ENCODE measurements around the gene ZBTB1. TPM values are rescaled to one million over a fixed set of nuclear protein-coding genes. Genes with fewer than 3 reads are reported as not detected.

ZBTB1 gene
- total and polyA plus RNA-seq, 9 of the 15 experiments (the other 6 are each of a cell fraction or from before 2014, with no cell fraction given): 2.3 to 16.5 (median 9.0) TPM

- Histone ChIP-seq H3K79me2 (ENCODE audit: control insufficient read depth, insufficient read depth, low read length) (no peaks in the 10 kb centered on the region), H3K36me3 (ENCODE audit: control insufficient read depth, insufficient read depth, low read length) (no peaks in the 10 kb centered on the region), H3K27me3 (ENCODE audit: control insufficient read depth in 2 of 2, insufficient read depth in 2 of 2, low read length in 2 of 2) (no peaks in the 10 kb centered on the region), H3K4me2 (ENCODE audit: insufficient read depth, low read length) (no peak overlapping the region), H3K9ac (ENCODE audit: insufficient read depth in 1 of 2, low read depth in 2 of 2, low read length in 2 of 2) (no peak overlapping the region), H3K4me3 (no peak overlapping the region), H3K4me1 (replicated peaks in 1 of 2; ENCODE audit: control insufficient read depth in 2 of 2, insufficient read depth in 2 of 2, low read length in 2 of 2) (peaks cover 8 to 9% of the 10 kb centered on the region in 2 experiments; a peak in 4 of 5 replicates), H3K9me1 (ENCODE audit: control insufficient read depth, insufficient read depth, low read length) (no peaks in the 10 kb centered on the region), H2AFZ (ENCODE audit: low read depth, low read length) (no peak overlapping the region), H3K9me3 (replicated peaks; ENCODE audit: control insufficient read depth, insufficient read depth, low read depth, low read length) (no peaks in the 10 kb centered on the region), H4K20me1 (replicated peaks; ENCODE audit: control insufficient read depth, insufficient read depth, low read length) (no peaks in the 10 kb centered on the region; the same call in 1 of the 2 replicates), H3K27ac (ENCODE audit: extremely low read depth, low read depth, low read length) (no peak overlapping the region)
- 21% methylated on average over 3 of the region's 3 CpGs for WGBS (ENCODE audit: insufficient coverage, low coverage, missing lambda C conversion rate)
- ChIA-PET CTCF (ENCODE audit: low intra/inter-chr PET ratio) (no interaction called here), POLR2A (interaction anchor here (0.6 kb wide), 1 partner anchor 81 kb away, joined by 3 read pairs; no protein-coding TSS in a partner anchor)
- no TSS peak for BruUV-seq (replicated peaks)
- no peak for DNase-seq (ENCODE audit: extremely low read depth in 1 of 4, low spot score in 3 of 4)
- ATAC-seq: no peak
- TF ChIP-seq SMARCC2 (IDR thresholded peaks at IDR 0.05; ENCODE audit: low read depth) (no peak), ATF3 (IDR thresholded peaks at IDR 0.05) (no peak), ATF3 (CRISPR knock-in tag; conservative IDR thresholded peaks at IDR 0.05) (no peak), CBX3 (IDR thresholded peaks at IDR 0.05; ENCODE audit: borderline replicate concordance in 1 of 2, low read length in 2 of 2) (no peak), SNRNP70 (optimal IDR thresholded peaks at IDR 0.05; ENCODE audit: low read depth, low read length) (no peak), ZNF263 (CRISPR knock-in tag; IDR thresholded peaks at IDR 0.05; ENCODE audit: borderline replicate concordance) (no peak)
- in situ Hi-C loops (cut with MboI) (loop anchor here (10.0 kb wide), 1 partner anchor 124 kb away; no protein-coding TSS in a partner anchor), intact Hi-C loops (cut with micrococcal nuclease) (loop anchor here (5.0 kb wide), 1 partner anchor 39 kb away; no protein-coding TSS in a partner anchor)
- no peak for FAIRE-seq
Measured at GRCh38 chr14:64468451-64468850, 36.1 kb upstream of the ZBTB1 start.
